HG02885 (cell line): ENCODE measurements around the gene RAET1L.
"Not testable (repeated sequence)": the region's sequence is repeated elsewhere in the genome, so short reads cannot be mapped to it uniquely, and the experiment has no call there.

Experiments used
- ATAC-seq: cut with Tn5 transposase; IDR thresholded peaks from one replicate; pipeline ENCODE4 v1.9.1; 2021; ENCODE audit warnings: mild to moderate bottlenecking; ENCODE audit not compliant: unreplicated experiment, poor library complexity

The RAET1L gene, protein sequence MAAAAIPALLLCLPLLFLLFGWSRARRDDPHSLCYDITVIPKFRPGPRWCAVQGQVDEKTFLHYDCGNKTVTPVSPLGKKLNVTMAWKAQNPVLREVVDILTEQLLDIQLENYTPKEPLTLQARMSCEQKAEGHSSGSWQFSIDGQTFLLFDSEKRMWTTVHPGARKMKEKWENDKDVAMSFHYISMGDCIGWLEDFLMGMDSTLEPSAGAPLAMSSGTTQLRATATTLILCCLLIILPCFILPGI

DNA sequence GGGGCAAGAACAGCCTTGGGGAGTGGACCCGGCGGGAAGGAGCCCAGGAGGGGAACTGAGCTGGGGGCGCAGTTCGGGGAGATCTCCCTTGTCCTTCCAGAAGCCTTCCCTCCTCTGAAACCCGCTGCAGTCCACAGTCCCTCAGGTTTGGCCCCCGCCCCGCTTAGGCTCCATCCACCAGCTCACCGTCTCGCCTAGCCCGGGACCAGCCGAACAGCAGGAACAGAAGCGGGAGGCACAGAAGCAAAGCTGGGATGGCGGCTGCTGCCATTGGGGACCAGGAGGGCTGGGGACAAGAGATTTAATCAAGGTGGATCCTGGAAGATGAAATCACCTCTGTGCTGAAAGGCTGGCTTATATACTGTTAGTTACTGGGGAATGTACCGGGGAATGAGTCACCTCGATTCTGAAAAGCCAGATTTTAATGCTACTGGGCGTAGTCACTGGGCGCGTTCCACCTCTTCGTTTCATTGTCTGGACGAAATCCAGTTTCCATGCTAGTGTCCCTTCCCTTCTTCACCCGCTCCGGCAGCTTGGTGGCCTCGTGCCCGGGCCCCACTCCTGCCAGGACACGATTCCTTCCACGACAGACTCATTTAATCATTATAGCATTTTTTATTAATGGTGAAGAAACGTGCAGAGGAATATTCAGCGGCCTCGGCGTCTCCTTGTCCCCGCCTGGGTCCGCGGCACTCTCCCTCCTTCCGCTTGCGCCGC lies at the start of gene RAET1L:
Gene RAET1L, minus strand, starts transcription at position 332 of the 717 bp plus-strand sequence. Its CDS starts 61 bp downstream, at position 271.
- ATAC-seq, result no peak

GRCh38 chr6:150075034-150075421 lies 49.7 kb upstream of the RAET1L start:
- no peak for ATAC-seq

- ATAC-seq, result not testable (repeated sequence)
These were observed 49.2 kb upstream of the RAET1L start for GRCh38 chr6:150074396-150075033.

- ATAC-seq, result no peak
These were observed 46.9 kb upstream of the RAET1L start for GRCh38 chr6:150072201-150072600.

GRCh38 chr6:150070236-150070818 lies 45.0 kb upstream of the RAET1L start:
- ATAC-seq, result no peak

DNA sequence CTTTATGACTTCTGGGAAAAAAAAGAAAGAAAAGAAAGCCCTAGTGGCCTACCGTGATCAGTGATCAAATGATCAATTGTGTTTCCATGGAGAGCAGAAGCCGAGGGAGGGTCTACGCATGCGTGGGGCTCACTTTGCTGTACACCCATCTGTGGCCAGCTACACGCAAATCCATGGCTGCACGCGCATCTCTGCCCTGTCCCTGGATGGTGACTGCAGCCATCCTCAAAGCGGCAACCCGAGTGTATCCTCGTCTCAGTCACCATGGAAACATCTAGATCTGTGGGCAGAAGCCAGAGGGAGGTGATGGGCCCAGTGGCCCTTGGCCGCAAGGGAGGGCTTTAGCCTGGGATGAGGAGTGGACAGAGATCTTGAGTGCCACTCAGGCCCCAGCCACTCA lies 44.4 kb upstream of the RAET1L start:
- ATAC-seq, result no peak

DNA sequence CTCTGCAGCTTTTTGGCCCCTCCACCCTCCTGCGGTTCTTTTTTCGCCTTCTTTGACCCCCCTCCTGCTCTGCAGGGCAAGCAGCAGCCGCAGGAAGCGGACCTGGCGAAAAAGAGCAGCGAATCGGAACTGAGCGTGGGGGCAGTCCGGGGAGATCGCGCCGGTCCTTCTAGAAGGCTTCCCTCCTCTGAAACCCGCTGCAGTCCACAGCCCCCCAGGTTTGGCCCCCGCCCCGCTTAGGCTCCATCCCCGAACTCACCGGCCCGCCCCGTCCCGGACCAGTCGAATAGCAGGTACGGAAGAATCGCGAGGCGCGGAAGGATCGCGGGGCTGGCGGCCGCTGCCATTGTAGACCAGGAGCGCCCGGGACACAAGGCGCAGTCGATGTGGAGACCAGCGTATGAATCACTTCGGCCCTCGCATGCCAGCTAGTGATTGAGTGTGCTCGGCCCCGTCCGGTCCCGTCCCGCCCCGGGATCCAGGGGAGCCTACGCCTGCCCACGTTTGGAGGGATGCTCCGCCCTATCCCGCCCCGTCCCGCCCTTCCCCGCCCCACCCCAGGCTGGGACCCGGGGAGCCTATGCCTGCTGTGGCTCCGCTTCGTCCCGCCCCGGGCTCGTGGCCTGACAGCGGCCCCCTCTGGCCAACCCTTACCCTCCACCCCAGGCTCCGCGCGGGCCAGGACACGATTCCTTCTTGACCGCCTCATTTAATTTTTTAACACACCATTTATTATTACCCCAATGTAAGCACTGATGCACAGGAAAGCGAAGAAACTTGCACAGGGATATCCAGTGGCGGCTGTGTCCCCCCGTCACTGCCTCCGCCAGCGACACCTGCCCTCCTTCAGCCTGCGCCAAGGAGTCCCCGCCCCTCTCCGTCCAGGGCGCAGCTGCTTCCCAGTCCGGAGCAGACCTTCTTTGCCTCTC lies 43.7 kb upstream of the RAET1L start, which contains the start of gene ULBP3:
Gene ULBP3, minus strand, starts transcription at position 402 of the 929 bp plus-strand sequence. Its CDS starts 55 bp downstream, at position 347.
- ATAC-seq, result peak; percentile 74

DNA sequence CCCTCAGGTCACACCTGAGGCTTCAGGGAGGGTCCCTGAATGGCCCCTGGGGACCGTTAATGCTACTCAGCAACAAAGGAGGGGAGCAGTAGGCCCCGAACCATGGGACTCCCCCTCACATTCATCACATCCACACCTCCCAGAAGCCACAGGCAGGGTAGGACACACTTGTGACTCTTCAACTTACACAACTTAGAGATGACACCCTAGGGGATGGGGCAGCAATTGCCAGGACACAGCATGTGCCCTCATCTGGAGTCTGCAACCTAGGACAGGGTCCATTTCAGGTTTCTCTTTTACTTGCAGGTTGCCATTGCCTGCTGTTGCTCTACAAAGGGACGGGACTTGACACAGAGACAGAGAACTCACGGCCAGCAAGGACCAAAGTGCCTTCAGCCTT lies 42.8 kb upstream of the RAET1L start:
- no peak for ATAC-seq

DNA sequence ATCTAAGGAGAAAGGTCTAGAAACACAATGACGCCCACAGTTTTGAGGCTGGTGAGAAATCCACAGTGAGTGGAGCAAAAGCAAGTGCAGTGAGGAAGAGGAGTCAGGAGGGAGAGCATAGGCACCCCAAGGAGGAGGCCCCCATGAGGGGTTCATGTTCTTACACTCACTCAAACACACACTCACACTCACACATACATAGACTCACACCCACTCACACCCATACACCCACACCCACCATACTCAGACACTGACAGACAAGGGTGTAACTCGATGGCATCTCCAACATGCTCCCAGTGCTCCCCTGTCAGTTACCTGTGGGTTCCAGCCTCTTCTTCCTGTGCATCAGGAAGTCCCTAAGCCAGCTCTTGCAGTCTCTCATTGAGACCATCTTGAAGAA lies 39.8 kb upstream of the RAET1L start:
- ATAC-seq, result no peak

GRCh38 chr6:150063640-150064039 lies 38.3 kb upstream of the RAET1L start:
- no peak for ATAC-seq

DNA sequence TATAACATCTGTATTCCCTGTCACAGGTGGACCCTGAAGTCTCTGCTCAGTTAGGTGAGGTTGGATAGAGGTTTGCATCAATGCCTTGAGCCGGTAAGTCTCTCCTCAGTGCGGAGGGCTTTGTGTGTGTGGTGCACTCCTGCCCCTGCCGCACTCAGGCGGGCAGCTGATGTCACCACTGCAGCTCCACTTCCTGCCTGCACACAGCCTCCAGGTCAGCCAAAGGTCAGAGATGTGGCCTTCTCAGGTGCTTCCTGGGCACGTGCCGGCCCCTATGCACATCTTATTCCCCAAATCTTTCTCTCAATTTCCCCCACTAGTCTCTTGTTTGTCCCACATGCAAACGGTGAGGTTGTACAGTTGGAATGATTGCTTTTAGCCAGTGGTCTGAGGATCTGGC lies 34.6 kb upstream of the RAET1L start:
- not testable (repeated sequence) for ATAC-seq

DNA sequence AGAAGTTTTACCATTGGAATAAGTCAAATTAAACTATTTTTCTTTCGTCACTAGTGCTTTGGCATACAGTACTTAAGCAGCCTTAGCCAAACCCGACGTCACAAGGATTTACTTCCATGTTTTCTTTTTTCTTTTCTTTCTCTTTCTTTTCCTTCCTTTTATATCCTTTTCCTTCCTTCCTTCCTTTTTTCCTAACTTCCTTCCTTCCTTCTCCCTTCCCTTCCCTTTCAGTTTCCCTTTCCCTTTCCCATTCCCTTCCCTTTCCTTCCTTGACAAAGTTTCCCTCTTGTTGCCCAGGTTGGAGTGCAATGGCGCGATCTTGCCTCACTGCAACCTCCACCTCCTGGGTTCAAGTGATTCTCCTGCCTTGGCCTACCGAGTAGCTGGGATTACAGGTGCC lies 33.7 kb upstream of the RAET1L start:
- no peak for ATAC-seq

- no peak for ATAC-seq
These were observed 33.0 kb upstream of the RAET1L start for GRCh38 chr6:150058231-150058792.

- no peak for ATAC-seq
These were observed 32.2 kb upstream of the RAET1L start for GRCh38 chr6:150057501-150057951.

DNA sequence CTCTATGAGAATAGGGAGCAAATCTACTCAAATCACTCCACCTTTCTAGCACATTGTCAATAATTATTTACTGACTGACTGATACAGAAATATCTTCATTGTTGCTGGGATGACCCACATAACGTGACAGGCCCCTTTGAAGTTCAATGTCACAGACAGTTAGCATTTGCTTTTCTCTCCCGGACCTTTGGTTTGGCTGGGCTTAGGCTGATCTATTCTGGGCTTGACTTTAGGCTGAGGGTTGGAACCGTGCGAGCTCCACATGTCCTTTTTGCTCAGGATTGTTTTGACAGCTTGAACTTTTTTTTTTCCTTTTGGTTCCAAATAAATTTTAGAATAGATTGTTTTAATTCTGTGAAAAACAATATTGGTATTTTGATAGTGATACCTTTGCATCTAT lies 31.6 kb upstream of the RAET1L start:
- no peak for ATAC-seq

DNA sequence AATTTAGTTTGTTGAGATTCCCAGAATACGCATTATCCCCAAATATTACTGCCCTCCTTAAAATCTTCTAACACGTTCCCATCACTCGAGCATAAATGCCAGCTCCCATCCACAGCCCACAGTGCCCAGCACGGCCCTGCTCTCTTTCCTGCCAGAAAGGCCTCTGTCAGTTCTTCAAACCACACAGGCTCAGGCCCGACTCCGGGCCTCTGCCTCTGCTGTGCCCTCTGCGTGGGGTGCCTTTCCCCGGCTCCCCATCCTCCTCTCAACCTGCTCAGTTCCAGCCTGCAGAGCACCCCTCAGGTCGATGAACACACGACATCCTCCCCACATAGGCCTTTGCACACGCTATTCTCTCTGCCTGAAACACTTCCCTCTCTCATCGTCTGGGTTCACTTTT lies 30.8 kb upstream of the RAET1L start:
- no peak for ATAC-seq

DNA sequence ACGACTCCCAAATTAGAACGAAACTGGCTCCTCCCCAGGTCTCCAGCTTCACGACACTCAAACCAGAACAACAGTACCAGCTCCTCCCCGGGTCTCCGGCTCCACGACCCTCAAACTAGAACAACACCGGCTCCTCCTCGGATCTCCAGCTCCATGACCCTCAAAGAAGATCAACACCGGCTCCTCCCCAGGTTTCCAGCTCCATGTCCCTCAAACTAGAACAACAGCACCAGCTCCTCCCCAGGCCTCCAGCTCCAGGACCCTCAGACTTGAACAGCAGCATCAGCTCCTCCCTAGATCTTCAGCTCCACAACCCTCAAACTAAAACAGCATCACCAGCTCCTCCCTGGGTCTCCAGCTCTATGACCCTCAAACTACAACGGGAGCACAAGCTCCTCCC lies 29.8 kb upstream of the RAET1L start:
- ATAC-seq, result no peak

GRCh38 chr6:150053450-150053849 lies 28.1 kb upstream of the RAET1L start:
- ATAC-seq, result no peak

DNA sequence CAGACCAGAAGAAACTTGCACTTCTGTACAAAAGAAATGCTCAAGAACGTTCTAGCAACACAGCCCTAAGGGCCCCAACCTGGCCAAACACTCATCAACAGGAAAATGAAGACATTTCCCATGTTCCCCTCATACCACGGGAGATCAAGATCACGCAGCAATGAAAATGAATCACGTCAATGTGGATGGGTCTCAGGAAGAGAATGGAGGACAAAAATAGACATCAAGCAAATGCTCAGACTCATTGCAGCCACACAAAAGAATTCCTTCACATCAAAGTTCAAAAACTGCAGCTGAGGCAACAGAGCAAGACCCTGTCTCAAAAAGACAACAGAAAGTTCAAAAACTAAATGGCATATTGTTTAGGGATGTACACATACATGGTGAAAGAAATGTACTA lies 25.5 kb upstream of the RAET1L start:
- ATAC-seq, result no peak

GRCh38 chr6:150048099-150048498 lies 22.8 kb upstream of the RAET1L start:
- ATAC-seq, result no peak
